Testis (tissue), 3 donors: ENCODE data around the gene LZTS2. TPM values are rescaled to one million over a fixed set of nuclear protein-coding genes. Genes with fewer than 3 reads are reported as not detected.

ENCODE experiments used
- DNase-seq: peaks from one replicate; pipeline ENCODE4 v3.0.0-alpha.2; 2019
- H3K27ac ChIP-seq, 2 donors: fragments of 200-600 bp; sonication (generic); one replicate each; pipeline ENCODE4 v1.5.1; 2019
- H3K27me3 ChIP-seq: fragments of 200-600 bp; sonication (generic); one replicate; pipeline ENCODE4 v1.5.1; 2019
- H3K36me3 ChIP-seq: fragments of 200-600 bp; sonication (generic); one replicate; pipeline ENCODE4 v1.5.1; 2017; ENCODE audit warnings: low read depth; ENCODE audit errors: missing control alignments
- H3K4me1 ChIP-seq: fragments of 200-600 bp; sonication (generic); one replicate; pipeline ENCODE4 v1.5.1; 2019
- H3K4me3 ChIP-seq, 2 donors: fragments of 200-600 bp; sonication (generic); one replicate each; pipeline ENCODE4 v1.5.1; 2017 to 2019
- H3K9me3 ChIP-seq: fragments of 200-600 bp; sonication (generic); one replicate; pipeline ENCODE4 v1.5.1; 2017
- CTCF ChIP-seq, 3 experiments: fragments of 450-650 bp in 2 of 3; fragments of 200-600 bp in 1 of 3; sonication (generic) in 1 of 3; IDR thresholded peaks; one replicate each; pipeline ENCODE4 v1.5.1; 2016 to 2019; ENCODE audit warnings: antibody characterized with exemption in 3 of 3, mild to moderate bottlenecking in 2 of 3, moderate library complexity in 1 of 3
- POLR2A ChIP-seq: fragments of 450-650 bp; IDR thresholded peaks from one replicate; pipeline ENCODE4 v1.6.1; 2017; ENCODE audit warnings: antibody characterized with exemption, mild to moderate bottlenecking, moderate library complexity
- WGBS, 2 donors: methylation state at CpG; one replicate each; pipeline ENCODE4 v1.1.5; 2018; 5-methylcytosine and 5-hydroxymethylcytosine counted together
- intact Hi-C: fragments of 100-400 bp; cut with DNase I; formaldehyde crosslinking; loops from one replicate; pipeline ENCODE4 v1.15.1; 2023; ENCODE audit warnings: low total_unique reads
- polyA plus RNA-seq: library from polyadenylated mRNA; stranded (reverse); fragments of 350-450 nt; fragmentation: Illumina TruSeq; extraction: RNeasy Lipid Tissue Mini Kit (QIAGEN cat#74804); gene quantifications from one replicate; pipeline ENCODE4 v1.2.3, GENCODE V29; 2014; ENCODE audit warnings: low read depth, low replicate concordance; ENCODE audit not compliant: insufficient read depth
- total RNA-seq, 2 donors: library from RNA; depleted of rRNA; stranded (reverse); fragments of >200 nt; gene quantifications; one replicate each; pipeline ENCODE4 v1.2.3, GENCODE V29; 2016

The LZTS2 gene
- total and polyA plus RNA-seq, 3 donors from 2014 or later: 65.9 to 158 (median 133) TPM

- WGBS, 2 donors: 0 to 1% methylated on average over 35 to 40 of the region's 40 CpGs
- TF ChIP-seq CTCF (IDR thresholded peaks at IDR 0.05): no peak
- TF ChIP-seq POLR2A: no peak
- intact Hi-C loops: no loop called here
- Histone ChIP-seq H3K27me3 (no peaks in the 10 kb centered on the region), H3K4me3 (peak overlapping the region; percentile 41 to 60), H3K27ac (peak overlapping the region; percentile 88 to 89), H3K4me1 (peaks cover 22% of the 10 kb centered on the region), H3K9me3 (no peaks in the 10 kb centered on the region), H3K36me3 (no peaks in the 10 kb centered on the region)
- peak; percentile 99 for DNase-seq
Observed at GRCh38 chr10:101042667-101043362, 43.2 kb downstream of the LZTS2 start.

GRCh38 chr10:101043363-101043707, 43.7 kb downstream of the LZTS2 start:
- no peaks in the 10 kb centered on the region for H3K36me3 ChIP-seq
- no peaks in the 10 kb centered on the region for H3K9me3 ChIP-seq
- DNase-seq: peak; percentile 29
- peak overlapping the region; percentile 41 to 60 for H3K4me3 ChIP-seq
- H3K27me3 ChIP-seq: no peaks in the 10 kb centered on the region
- intact Hi-C loops: no loop called here
- H3K27ac ChIP-seq: peak overlapping the region; percentile 88 to 89
- no peak for TF ChIP-seq CTCF (IDR thresholded peaks at IDR 0.05)
- TF ChIP-seq POLR2A: no peak
- WGBS, 2 donors: 0 to 3% methylated on average over 2 of the region's 2 CpGs
- peaks cover 22% of the 10 kb centered on the region for H3K4me1 ChIP-seq

GRCh38 chr10:101044117-101044516, 44.5 kb downstream of the LZTS2 start:
- H3K36me3 ChIP-seq: no peaks in the 10 kb centered on the region
- no peaks in the 10 kb centered on the region for H3K27me3 ChIP-seq
- H3K4me3 ChIP-seq: no peak overlapping the region
- 81 to 83% methylated on average over 2 of the region's 2 CpGs for WGBS, 2 donors
- H3K9me3 ChIP-seq: no peaks in the 10 kb centered on the region
- DNase-seq: no peak
- H3K27ac ChIP-seq: peak overlapping the region in 1 of 2 donors; percentile 88
- TF ChIP-seq POLR2A (no peak), CTCF (IDR thresholded peaks at IDR 0.05) (no peak)
- peaks cover 22% of the 10 kb centered on the region for H3K4me1 ChIP-seq
- intact Hi-C loops: no loop called here

- intact Hi-C loops: no loop called here
- Histone ChIP-seq H3K27me3 (no peaks in the 10 kb centered on the region), H3K36me3 (no peaks in the 10 kb centered on the region), H3K4me3 (no peak overlapping the region), H3K27ac (no peak overlapping the region), H3K9me3 (no peaks in the 10 kb centered on the region), H3K4me1 (peaks cover 23% of the 10 kb centered on the region)
- no peak for DNase-seq
- 40 to 43% methylated on average over 24 to 25 of the region's 25 CpGs for WGBS, 2 donors
- TF ChIP-seq POLR2A: no peak
- no peak for TF ChIP-seq CTCF (IDR thresholded peaks at IDR 0.05)
Observed at GRCh38 chr10:101046332-101047238, 47.0 kb downstream of the LZTS2 start.
